ENCODE results near the gene ZMYND8.
"Not testable (repeated sequence)": the region's sequence is repeated elsewhere in the genome, so short reads cannot be mapped to it uniquely, and the experiment has no call there.

Gene ZMYND8

GRCh38 chr20:47196091-47197081 is 160.1 kb downstream of the ZMYND8 start:
- peak; percentile 68 for DNase-seq

DNA sequence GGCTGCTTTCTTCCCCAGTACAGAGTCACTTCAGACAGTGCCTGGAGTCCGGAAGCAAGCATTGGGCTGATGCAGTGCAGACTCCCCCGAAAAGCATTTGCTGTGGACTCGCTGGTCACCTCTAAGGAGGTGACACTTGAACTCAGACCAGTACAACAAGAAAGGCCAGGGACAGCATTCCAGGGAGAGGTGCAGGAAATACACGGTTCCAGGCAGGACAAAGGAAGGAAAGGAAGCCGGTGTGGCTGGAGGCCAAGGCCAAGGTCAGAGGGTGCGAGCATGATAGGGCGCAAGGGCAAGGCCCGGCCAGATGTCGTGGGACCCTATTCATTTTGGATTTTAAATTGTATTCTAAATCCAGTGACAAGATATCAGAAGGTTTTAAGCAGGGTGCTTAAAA is 160.9 kb downstream of the ZMYND8 start:
- DNase-seq: no peak

- DNase-seq: no peak
Observed at GRCh38 chr20:47191956-47192355, 164.5 kb downstream of the ZMYND8 start.

GRCh38 chr20:47191074-47191673 is 165.3 kb downstream of the ZMYND8 start:
- no peak for DNase-seq

- DNase-seq: no peak
Observed at GRCh38 chr20:47189060-47189459, 167.4 kb downstream of the ZMYND8 start.

GRCh38 chr20:47188540-47188939 is 168.0 kb downstream of the ZMYND8 start:
- no peak for DNase-seq

- DNase-seq: peak; percentile 21
Observed at GRCh38 chr20:47187450-47188195, 168.9 kb downstream of the ZMYND8 start.

DNA sequence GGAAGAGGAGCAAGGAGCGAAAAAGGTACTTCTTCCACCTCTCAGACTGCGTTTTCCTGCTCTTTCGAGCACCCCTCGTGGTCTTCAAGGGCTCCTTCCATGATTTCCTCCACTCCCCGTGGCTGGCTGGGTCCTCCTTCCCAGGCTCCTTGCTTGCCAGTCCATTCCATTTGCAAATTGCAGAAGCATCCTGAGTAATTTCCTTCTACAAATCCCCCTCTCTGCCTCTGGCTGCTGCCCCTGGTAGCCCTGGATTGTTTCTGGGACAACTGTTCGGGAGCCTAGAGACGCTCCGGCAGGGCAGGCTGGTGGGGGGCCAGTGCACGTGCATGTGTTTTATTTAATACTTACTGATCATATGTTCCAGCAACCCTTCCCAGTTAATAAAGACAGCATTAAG is 173.1 kb downstream of the ZMYND8 start:
- no peak for DNase-seq

- DNase-seq: peak; percentile 10
Observed at GRCh38 chr20:47181056-47181862, 175.2 kb downstream of the ZMYND8 start.

DNA sequence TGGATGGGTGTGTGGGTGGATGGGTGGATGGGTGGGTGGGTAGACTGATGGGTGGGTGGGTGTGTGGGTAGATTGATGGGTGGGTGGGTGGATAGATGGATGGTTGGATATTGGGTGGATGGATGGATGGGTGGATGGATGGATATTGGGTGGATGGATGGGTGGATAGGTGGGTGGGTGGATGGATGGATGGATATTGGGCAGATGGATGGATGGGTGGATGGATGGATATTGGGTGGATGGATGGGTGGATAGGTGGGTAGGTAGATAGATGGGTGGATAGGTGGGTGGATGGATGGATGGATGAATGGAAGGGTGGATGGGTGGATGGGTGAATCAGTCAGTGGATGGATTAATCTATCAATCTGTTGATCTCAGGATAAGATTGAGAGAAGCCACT is 177.2 kb downstream of the ZMYND8 start:
- DNase-seq: no peak

- no peak for DNase-seq
Observed at GRCh38 chr20:47178851-47179250, 177.6 kb downstream of the ZMYND8 start.

DNA sequence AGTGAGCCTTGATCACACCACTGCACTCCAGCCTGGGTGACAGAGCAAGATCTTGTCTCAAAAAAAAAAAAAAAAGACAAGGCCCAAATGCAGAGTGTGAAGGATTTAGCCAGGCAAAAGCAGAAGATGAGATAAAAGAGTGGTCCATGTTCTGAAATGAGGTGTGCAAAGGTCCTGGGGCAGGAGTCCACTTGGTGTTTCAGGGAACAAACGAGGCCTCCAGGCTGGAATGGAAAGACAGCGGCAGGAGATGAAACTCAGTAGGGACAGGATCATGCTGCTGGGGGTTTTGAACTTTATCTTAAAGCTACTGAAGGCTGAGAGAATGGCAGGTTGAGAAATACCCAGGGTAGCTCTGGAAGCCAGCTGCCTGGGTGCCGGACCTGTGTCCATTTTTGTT is 178.2 kb downstream of the ZMYND8 start:
- DNase-seq: no peak

DNA sequence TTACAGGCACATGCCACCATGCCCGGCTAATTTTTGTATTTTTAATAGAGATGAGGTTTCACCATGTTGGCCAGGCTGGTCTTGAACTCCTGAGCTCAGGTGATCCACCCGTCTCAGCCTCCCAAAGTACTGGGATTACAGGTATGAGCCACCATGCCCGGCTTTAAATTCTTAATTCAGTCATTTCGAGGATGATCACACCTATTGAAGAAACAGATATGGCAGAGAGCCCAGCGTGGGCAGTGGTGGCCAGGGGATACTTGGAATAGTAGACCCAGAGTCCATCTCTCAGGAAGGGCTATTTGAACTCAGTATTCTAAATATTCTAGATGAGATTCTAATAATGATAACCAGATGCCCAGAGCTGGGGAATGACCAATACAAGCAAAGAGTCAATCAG is 180.3 kb downstream of the ZMYND8 start:
- not testable (repeated sequence) for DNase-seq

DNA sequence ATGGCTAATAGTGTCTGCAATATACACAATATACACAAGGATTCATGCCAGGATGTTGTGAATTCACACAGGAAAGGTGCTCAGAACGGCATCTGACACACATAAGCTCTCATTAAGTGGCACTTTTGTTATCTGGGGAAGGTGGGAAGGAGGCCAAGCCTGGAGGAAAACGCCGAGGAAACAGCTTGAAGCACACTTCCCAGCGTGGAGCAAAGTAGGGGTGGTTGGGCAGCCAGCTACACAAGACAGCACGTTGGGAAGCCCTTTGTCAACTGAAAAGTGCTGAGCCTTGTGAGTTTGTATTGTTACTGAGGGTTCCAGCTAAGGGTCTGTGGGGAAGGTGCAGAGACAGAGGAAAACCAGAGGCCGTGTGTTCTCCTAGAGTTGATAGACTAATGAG is 181.0 kb downstream of the ZMYND8 start:
- DNase-seq: no peak

DNA sequence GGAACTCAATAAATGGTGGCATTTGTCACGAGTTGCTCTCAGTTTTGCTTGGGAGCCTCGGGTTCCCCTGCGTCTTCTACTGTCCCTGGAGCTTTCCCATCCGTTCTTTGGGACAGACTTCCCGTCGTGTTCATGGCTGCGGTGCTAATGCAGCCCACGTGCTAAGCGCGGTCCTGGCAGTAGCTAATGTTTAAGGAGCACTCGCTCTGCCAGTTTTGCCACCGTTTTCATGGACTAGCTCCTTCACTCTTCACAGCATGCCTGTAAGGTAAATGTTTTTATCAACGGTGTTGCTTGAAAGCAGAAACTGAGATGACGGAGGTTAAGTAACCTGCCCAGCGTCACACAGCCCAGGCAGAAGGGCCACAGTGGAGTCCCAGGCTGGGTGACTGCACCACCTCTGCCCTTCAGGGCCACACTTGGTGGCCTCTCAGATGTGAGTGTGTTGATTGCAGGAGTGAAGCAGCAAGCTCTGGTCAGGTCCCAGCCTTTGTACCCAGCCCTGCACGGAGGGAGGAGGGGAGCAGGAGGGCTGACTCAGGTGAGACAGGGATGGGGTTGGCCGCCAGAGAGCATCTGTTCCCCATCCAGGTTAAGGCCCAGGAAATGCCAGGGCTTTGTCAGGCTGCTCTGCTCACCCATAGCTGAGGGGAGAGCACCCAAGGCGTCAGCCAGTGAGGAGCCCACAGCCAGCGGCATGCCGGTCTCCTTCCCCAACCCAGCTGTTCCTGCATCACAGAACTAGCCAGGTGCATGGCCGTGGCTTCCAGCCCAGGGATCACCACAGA is 181.8 kb downstream of the ZMYND8 start:
- DNase-seq: no peak

GRCh38 chr20:47173596-47174216 is 182.8 kb downstream of the ZMYND8 start:
- DNase-seq: no peak

DNA sequence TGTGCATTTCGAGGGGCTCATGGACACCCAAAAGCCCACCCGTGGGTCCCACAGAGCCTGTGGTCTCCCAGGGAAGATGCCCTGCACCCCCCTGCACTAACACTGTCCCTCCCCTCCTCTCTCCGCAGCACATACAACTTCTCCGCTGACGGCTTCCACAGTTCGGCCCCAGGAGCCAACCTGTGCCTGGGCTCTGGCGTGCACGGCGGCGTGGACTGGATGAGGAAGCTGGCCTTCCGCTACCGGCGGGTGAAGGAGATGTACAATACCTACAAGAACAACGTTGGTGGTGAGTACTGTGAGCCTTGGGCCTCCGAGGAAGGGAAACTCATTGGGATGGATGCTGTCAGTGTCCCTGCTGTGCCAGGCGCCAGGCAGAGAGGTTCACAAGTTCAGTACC is 183.9 kb downstream of the ZMYND8 start:
- no peak for DNase-seq

- no peak for DNase-seq
Observed at GRCh38 chr20:47167846-47168245, 188.7 kb downstream of the ZMYND8 start.

DNA sequence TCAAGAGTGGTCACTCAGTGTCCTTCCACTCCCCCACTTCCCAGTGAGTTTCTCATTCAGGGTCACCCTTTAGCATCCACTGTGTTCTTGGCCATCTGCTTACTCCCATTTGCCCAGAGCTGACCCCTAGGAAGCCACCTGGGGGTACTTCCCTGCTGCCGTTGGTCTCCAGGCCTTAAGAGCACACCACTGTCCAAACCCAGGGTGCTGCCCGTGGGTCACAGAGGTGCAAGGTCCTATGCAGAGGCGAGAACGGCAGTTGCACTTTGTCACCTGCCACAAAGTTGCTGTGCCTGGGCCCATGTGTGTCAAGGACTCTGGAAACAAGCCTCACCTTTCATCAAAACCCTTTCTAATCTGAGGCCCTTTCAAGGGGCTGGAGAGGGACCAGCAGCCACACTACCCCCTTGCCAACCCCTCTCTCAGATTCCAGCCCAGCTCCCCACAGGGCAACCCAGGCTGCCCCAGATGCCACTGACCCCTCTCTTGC is 191.1 kb downstream of the ZMYND8 start:
- no peak for DNase-seq

DNA sequence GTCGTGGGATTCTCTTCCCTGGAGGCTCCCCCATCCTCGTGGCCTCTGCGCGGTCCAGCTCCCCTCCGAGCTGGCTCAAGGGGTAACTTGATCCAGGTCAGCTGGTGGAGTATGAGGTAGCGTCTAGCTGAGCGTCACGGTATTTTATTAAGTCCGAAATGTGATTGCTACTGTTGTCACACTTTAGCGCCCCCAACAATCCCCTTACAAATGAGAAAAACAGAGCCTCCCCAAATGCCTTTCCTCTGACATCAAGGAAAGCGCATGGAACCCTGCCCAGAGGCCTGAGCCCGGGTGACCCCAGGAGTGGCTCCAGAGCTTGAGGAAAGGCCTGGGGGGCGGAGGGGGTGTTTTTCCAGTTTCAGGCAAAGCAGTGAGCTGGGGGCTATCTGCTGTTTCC is 192.4 kb downstream of the ZMYND8 start:
- no peak for DNase-seq

GRCh38 chr20:47161411-47161810 is 195.1 kb downstream of the ZMYND8 start:
- DNase-seq: no peak
